Left lung (tissue), 10 donors: ENCODE results near the gene ZNF784. TPM values are rescaled to one million over a fixed set of nuclear protein-coding genes. Genes with fewer than 3 reads are reported as not detected.
A peak's percentile ranks its signal among the peaks of the same experiment; 100 is the strongest.

ENCODE experiments used
- ATAC-seq: fragments of 200-7000 bp; cut with Tn5 transposase; one replicate; pipeline ENCODE4 v1.9.1; 2020; ENCODE audit warnings: moderate library complexity
- DNase-seq, 4 donors: peaks; one replicate each; pipeline ENCODE4 v3.0.0-alpha.2; 2013 to 2020
- H3K27ac ChIP-seq, 2 donors: fragments of 200-600 bp; sonication (generic) in 1 of 2; one replicate each; pipeline versions ENCODE4 v1.5.0 to v1.8.0; 2020 to 2021
- H3K27me3 ChIP-seq, 2 donors: fragments of 200-600 bp; sonication (generic) in 1 of 2; one replicate each; pipeline versions ENCODE4 v1.5.0 to v1.8.0; 2020 to 2021
- H3K36me3 ChIP-seq, 2 donors: fragments of 200-600 bp; sonication (generic) in 1 of 2; one replicate each; pipeline versions ENCODE4 v1.5.0 to v1.8.0; 2020 to 2021
- H3K4me1 ChIP-seq, 2 donors: fragments of 200-600 bp; one replicate each; pipeline ENCODE4 v1.8.0; 2021
- H3K4me3 ChIP-seq, 2 donors: fragments of 200-600 bp; sonication (generic) in 1 of 2; one replicate each; pipeline versions ENCODE4 v1.5.0 to v1.8.0; 2020 to 2021; ENCODE audit warnings: mild to moderate bottlenecking in 1 of 2
- H3K9me3 ChIP-seq, 2 donors: fragments of 200-600 bp; sonication (generic) in 1 of 2; one replicate each; pipeline versions ENCODE4 v1.5.0 to v1.8.0; 2020 to 2021
- CTCF ChIP-seq, 2 donors: fragments of 200-600 bp; sonication (generic) in 1 of 2; IDR thresholded peaks; one replicate each; pipeline versions ENCODE4 v1.5.0 to v1.8.0; 2021; ENCODE audit warnings: antibody characterized with exemption in 2 of 2
- intact Hi-C, 2 donors: fragments of 100-400 bp; cut with DNase I; formaldehyde crosslinking; loops; one replicate each; pipeline versions ENCODE4 v1.11.2 to v1.14.2; 2022
- polyA plus RNA-seq, 6 donors: library from polyadenylated mRNA; unstranded; fragments of 120-200 nt; gene quantifications; one replicate each; pipeline ENCODE4 v1.2.1, GENCODE V29; 2013; ENCODE audit not compliant: insufficient read length in 6 of 6
- total RNA-seq, 2 donors: library from RNA; stranded (reverse); fragmentation: NEBNext Ultra II Directional; extraction: Animal tissue kit (Norgen Biotek cat#: 25700); gene quantifications; one replicate each; pipeline ENCODE4 v1.2.1, GENCODE V29; 2021
- donor health status: DM: no; HTN: yes; CAD: no.
- donor health status: DM: no; HTN: no; CAD: no.

ZNF784 gene
- total and polyA plus RNA-seq, 8 donors: 6.0 to 11.6 (median 8.6) TPM

GRCh38 chr19:55601084-55601483, 23.3 kb downstream of the ZNF784 start:
- intact Hi-C loops: loop anchor here in 1 of 2 donors (10.0 kb wide), 1 partner anchor 86 kb away; no protein-coding TSS in a partner anchor
- H3K36me3 ChIP-seq: peaks cover 0 to 28% of the 10 kb centered on the region in 2 donors
- no peak for DNase-seq
- H3K4me1 ChIP-seq: peaks cover 0 to 42% of the 10 kb centered on the region in 2 donors
- ATAC-seq: no peak
- H3K27me3 ChIP-seq: no peaks in the 10 kb centered on the region
- peak overlapping the region; percentile 98 to 99 for H3K27ac ChIP-seq
- no peak for TF ChIP-seq CTCF (IDR thresholded peaks at IDR 0.05)
- no peaks in the 10 kb centered on the region for H3K9me3 ChIP-seq
- peak overlapping the region; percentile 57 to 73 for H3K4me3 ChIP-seq

DNA sequence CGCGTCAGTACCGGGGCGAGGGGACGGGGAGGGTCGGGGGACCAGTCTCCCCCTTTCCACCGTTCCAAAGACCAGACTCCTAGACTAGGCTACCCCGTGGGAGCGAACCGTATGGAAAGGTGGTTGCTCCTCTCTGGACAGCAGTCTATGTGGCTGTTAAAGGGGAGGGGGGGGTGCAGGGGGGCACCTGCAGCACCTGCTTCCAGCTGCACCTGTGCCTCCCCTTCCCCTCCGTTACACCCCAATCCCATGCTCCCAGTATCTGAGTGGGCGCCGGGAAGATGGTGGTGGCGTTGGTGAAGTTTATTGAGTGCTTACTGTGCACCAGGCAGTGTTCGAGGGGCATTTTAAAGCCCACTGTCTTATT, 23.7 kb downstream of the ZNF784 start:
- Histone ChIP-seq H3K36me3 (peaks cover 0 to 33% of the 10 kb centered on the region in 2 donors), H3K27me3 (no peaks in the 10 kb centered on the region), H3K9me3 (no peaks in the 10 kb centered on the region), H3K27ac (peak overlapping the region; percentile 98 to 99), H3K4me3 (peak overlapping the region; percentile 57 to 73), H3K4me1 (peaks cover 0 to 40% of the 10 kb centered on the region in 2 donors)
- no peak for TF ChIP-seq CTCF (IDR thresholded peaks at IDR 0.05)
- no peak for ATAC-seq
- no peak for DNase-seq
- intact Hi-C loops: loop anchor here in 1 of 2 donors (10.0 kb wide), 1 partner anchor 86 kb away; no protein-coding TSS in a partner anchor

- ATAC-seq: peak; percentile 66
- Histone ChIP-seq H3K9me3 (no peaks in the 10 kb centered on the region), H3K4me3 (peak within 1 kb of the TSS; percentile 57 to 73), H3K4me1 (peaks cover 0 to 40% of the 10 kb centered on the region in 2 donors), H3K27me3 (no peaks in the 10 kb centered on the region), H3K27ac (peak within 1 kb of the TSS; percentile 98 to 99), H3K36me3 (peaks cover 0 to 39% of the 10 kb centered on the region in 2 donors)
- intact Hi-C loops: loop anchor here in 1 of 2 donors (10.0 kb wide), 1 partner anchor 85 kb away; no protein-coding TSS in a partner anchor
- no peak for TF ChIP-seq CTCF (IDR thresholded peaks at IDR 0.05)
- peak; percentile 90 to 99 (median 94) for DNase-seq
Measured at GRCh38 chr19:55599842-55600661, 24.3 kb downstream of the ZNF784 start, which contains the start of gene ZNF524. Gene ZNF524 (plus strand): TSS chr19:55600288. CDS start chr19:55602113, 1,825 bp downstream.

GRCh38 chr19:55599468-55599841, 24.9 kb downstream of the ZNF784 start, which contains the start of gene FIZ1:
Gene FIZ1 (minus strand): TSS chr19:55599517. CDS start chr19:55597865, 1,652 bp downstream.
- ATAC-seq (peak; percentile 92), DNase-seq (peak; percentile 97 to 100 (median 98))
- peaks cover 0 to 36% of the 10 kb centered on the region in 2 donors for H3K4me1 ChIP-seq
- peak within 1 kb of the TSS; percentile 98 to 99 for H3K27ac ChIP-seq
- H3K36me3 ChIP-seq: peaks cover 0 to 45% of the 10 kb centered on the region in 2 donors
- H3K4me3 ChIP-seq: peak within 1 kb of the TSS; percentile 57 to 73
- intact Hi-C loops: no loop called here
- no peaks in the 10 kb centered on the region for H3K27me3 ChIP-seq
- H3K9me3 ChIP-seq: no peaks in the 10 kb centered on the region
- no peak for TF ChIP-seq CTCF (IDR thresholded peaks at IDR 0.05)
